ENCODE measurements around the gene RS1. TPM values are rescaled to one million over a fixed set of nuclear protein-coding genes. Genes with fewer than 3 reads are reported as not detected.
A peak's percentile ranks its signal among the peaks of the same experiment; 100 is the strongest.

RS1 gene
- total and polyA plus RNA-seq, 2 of the 13 experiments (the other 11 are each of a cell fraction or from before 2014, with no cell fraction given): not detected

GRCh38 chrX:18674788-18675735 is 3.2 kb upstream of the RS1 start (continued):
- TF ChIP-seq MAF1 (CRISPR knock-in tag; IDR thresholded peaks at IDR 0.05; ENCODE audit: borderline replicate concordance): no peak
- TF ChIP-seq KDM2A (CRISPR knock-in tag; IDR thresholded peaks at IDR 0.05; ENCODE audit: borderline replicate concordance, low read depth): no peak; the same call in 1 of the 2 replicates
- TF ChIP-seq IKZF5 (CRISPR knock-in tag; IDR thresholded peaks at IDR 0.05): 0 out of 2 replicates have a peak, but pooled peaks have one; percentile 21
- no peak for TF ChIP-seq GTF2F1 (IDR thresholded peaks at IDR 0.05; ENCODE audit: low read length)
- TF ChIP-seq ZNF276 (CRISPR knock-in tag; IDR thresholded peaks at IDR 0.05; ENCODE audit: low read depth): no peak
- no peak for TF ChIP-seq BRD4 (CRISPR knock-in tag; IDR thresholded peaks at IDR 0.05)
- TF ChIP-seq RBM22 (optimal IDR thresholded peaks at IDR 0.05; ENCODE audit: low read length): peak; percentile 76
- no peak for TF ChIP-seq FOSL1 (CRISPR knock-in tag; IDR thresholded peaks at IDR 0.05; ENCODE audit: borderline replicate concordance)
- no peak for TF ChIP-seq SNAPC2 (CRISPR knock-in tag; IDR thresholded peaks at IDR 0.05)
- TF ChIP-seq ZBTB7A (CRISPR knock-in tag; IDR thresholded peaks at IDR 0.05): no peak
- peak; percentile 77 for TF ChIP-seq RBM39 (IDR thresholded peaks at IDR 0.05; ENCODE audit: low read depth, low read length, poor library complexity, severe bottlenecking)
- TF ChIP-seq ERF (CRISPR knock-in tag; IDR thresholded peaks at IDR 0.05): no peak
- TF ChIP-seq SP1 (IDR thresholded peaks at IDR 0.05): no peak
- 0 out of 2 replicates have a peak, but pooled peaks have one; percentile 31 for TF ChIP-seq SP1 (CRISPR knock-in tag; IDR thresholded peaks at IDR 0.05)
- TF ChIP-seq NR2F2 (IDR thresholded peaks at IDR 0.05; ENCODE audit: borderline replicate concordance, low read depth): peak; percentile 43; the same call in 1 of the 2 replicates
- no peak for TF ChIP-seq NFE2 (CRISPR knock-in tag; IDR thresholded peaks at IDR 0.05)
- TF ChIP-seq RFX5 (IDR thresholded peaks at IDR 0.05; ENCODE audit: low read depth, low read length): no peak
- no peak for TF ChIP-seq DMTF1 (CRISPR knock-in tag; IDR thresholded peaks at IDR 0.05)
- no peak for TF ChIP-seq ZMAT3 (CRISPR knock-in tag; conservative IDR thresholded peaks at IDR 0.05)
- TF ChIP-seq PHF8 (CRISPR knock-in tag; IDR thresholded peaks at IDR 0.05): peak; percentile 55
